CD4-positive, alpha-beta T cell (primary cell): ENCODE data around the gene EXD3. TPM values are rescaled to one million over a fixed set of nuclear protein-coding genes. Genes with fewer than 3 reads are reported as not detected.
"Not testable (repeated sequence)": the region's sequence is repeated elsewhere in the genome, so short reads cannot be mapped to it uniquely, and the experiment has no call there.

ENCODE experiments used
- ATAC-seq: fragments of 200-7000 bp; cut with Tn5 transposase; one replicate; pipeline ENCODE4 v1.10.0; 2022; ENCODE audit warnings: mild to moderate bottlenecking; ENCODE audit not compliant: poor library complexity
- CTCF ChIA-PET: fragments of 350-600 bp; sonication (Branson Sonifier 250); formaldehyde crosslinking; loops from one replicate; lab custom pipeline; 2021; ENCODE audit warnings: antibody characterized with exemption, inconsistent platforms; lab: Charles Lee
- POLR2A ChIA-PET: fragments of 350-600 bp; sonication (Branson Sonifier 250); formaldehyde crosslinking; loops from one replicate; lab custom pipeline; 2021; ENCODE audit warnings: antibody characterized with exemption, inconsistent platforms; lab: Charles Lee
- DNase-seq, 14 experiments: peaks; one replicate each; pipeline ENCODE4 v3.0.0-alpha.2; 2013 to 2020; ENCODE audit warnings: mixed read lengths in 2 of 14
- H3K27ac ChIP-seq, 2 donors: one replicate each; pipeline versions ENCODE4 v1.5.1 to v1.7.0; 2013; ENCODE audit warnings: low read length in 2 of 2, low read depth in 1 of 2, mild to moderate bottlenecking in 1 of 2
- H3K27me3 ChIP-seq, 2 experiments: 1 replicate in 1 of 2; 2 replicates in 1 of 2; pipeline versions ENCODE4 v1.6.1 to v1.7.0; 2013; ENCODE audit warnings: low read length in 2 of 2, control low read depth in 1 of 2, mild to moderate bottlenecking in 1 of 2, moderate library complexity in 1 of 2; ENCODE audit not compliant: insufficient read depth in 2 of 2, control insufficient read depth in 1 of 2
- H3K36me3 ChIP-seq: one replicate; pipeline ENCODE4 v1.6.1; 2013; ENCODE audit warnings: low read length, control low read depth; ENCODE audit not compliant: insufficient read depth
- H3K4me1 ChIP-seq: one replicate; pipeline ENCODE4 v1.6.1; 2013; ENCODE audit warnings: low read length, control low read depth; ENCODE audit not compliant: insufficient read depth
- H3K4me3 ChIP-seq: one replicate; pipeline ENCODE4 v1.5.1; 2013; ENCODE audit warnings: mild to moderate bottlenecking, low read length, moderate library complexity
- H3K9me3 ChIP-seq, 2 experiments: 1 replicate in 1 of 2; 2 replicates in 1 of 2; pipeline versions ENCODE4 v1.6.1 to v1.7.0; 2013; ENCODE audit warnings: low read length in 2 of 2, mild to moderate bottlenecking in 2 of 2, control low read depth in 1 of 2, moderate library complexity in 1 of 2; ENCODE audit not compliant: control insufficient read depth in 1 of 2, insufficient read depth in 1 of 2
- H3K27ac Mint-ChIP-seq: one replicate; pipeline ENCODE4 v1.8.0; 2020; ENCODE audit warnings: mixed read lengths
- H3K27me3 Mint-ChIP-seq: one replicate; pipeline ENCODE4 v1.8.0; 2021; ENCODE audit warnings: mixed read lengths
- H3K36me3 Mint-ChIP-seq: one replicate; pipeline ENCODE4 v1.8.0; 2021; ENCODE audit warnings: low read depth, mixed read lengths
- H3K4me1 Mint-ChIP-seq: one replicate; pipeline ENCODE4 v1.8.0; 2021; ENCODE audit warnings: low read depth, mixed read lengths
- H3K4me3 Mint-ChIP-seq: one replicate; pipeline ENCODE4 v1.8.0; 2020; ENCODE audit warnings: mild to moderate bottlenecking, mixed read lengths
- H3K9me3 Mint-ChIP-seq: one replicate; pipeline ENCODE4 v1.8.0; 2020; ENCODE audit warnings: mixed read lengths
- intact Hi-C, 2 experiments: fragments of 100-400 bp; cut with DNase I in 1 of 2; cut with micrococcal nuclease in 1 of 2; formaldehyde crosslinking; loops; one replicate each; pipeline versions ENCODE4 v1.15.1 to v1.9.0; 2023 to 2025; cut with DNase I, micrococcal nuclease
- total RNA-seq, 174 experiments: library from RNA in 2 of 174; stranded (reverse) in 2 of 174; gene quantifications; one replicate each; pipeline ENCODE4 v1.2.3 and lab custom pipeline; 2021 to 2026
- TF ChIP-seq, protein P1 (sequence below): fragments of 200-600 bp; IDR thresholded peaks from one replicate; pipeline ENCODE4 v1.8.0; 2022; ENCODE audit warnings: antibody characterized with exemption, mild to moderate bottlenecking

The EXD3 gene
- total RNA-seq, 2 experiments from 2014 or later: 14.9 to 16.9 TPM

DNA sequence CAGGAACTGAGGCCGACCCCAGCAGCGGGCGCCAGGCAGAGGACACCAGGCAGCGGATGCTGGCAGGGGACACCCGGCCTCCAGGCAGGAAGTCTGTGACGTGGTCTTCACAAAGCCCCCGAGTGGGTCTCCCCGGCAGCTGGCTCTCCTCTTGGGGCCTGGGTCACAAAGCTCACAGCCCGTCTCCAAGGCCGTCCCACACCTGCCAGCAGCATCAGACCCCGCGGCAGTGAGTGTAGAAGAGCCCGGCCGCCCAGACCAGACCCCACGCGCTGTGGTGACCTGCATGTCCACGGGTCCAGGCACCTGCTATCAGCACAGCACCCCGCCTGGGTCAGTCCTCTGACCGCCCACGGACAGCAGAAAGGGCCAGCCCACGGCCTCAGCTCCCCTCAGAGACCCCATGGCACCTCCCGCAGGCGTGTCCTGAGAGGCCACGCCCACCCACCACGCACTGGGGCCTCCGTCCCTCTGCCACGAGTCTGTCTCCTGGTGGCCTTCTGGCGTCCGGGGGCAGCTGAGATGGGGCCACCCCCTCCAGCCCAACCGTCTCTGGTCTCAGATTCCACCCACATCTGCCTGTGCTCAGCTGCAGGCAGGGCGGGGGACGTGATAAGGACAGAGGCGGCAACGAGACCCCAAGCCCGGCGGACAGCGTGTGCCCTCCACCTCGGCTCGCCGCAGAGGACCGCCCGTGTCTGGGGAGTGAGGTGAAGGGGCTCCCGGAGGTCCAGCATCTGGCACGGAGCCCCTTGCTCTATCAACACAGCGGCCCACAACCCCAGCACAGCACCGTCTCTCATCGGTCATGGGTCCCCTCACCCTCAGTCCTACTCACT, 34.2 kb downstream of the EXD3 start:
- ATAC-seq (no peak), DNase-seq (no peak)
- Mint-ChIP-seq H3K27me3 (no peaks in the 10 kb centered on the region), H3K27ac (peak overlapping the region; percentile 96), H3K36me3 (no peaks in the 10 kb centered on the region), H3K9me3 (no peaks in the 10 kb centered on the region), H3K4me1 (peaks cover 13% of the 10 kb centered on the region), H3K4me3 (no peak overlapping the region)
- Histone ChIP-seq H3K27me3 (no peaks in the 10 kb centered on the region), H3K9me3 (no peaks in the 10 kb centered on the region), H3K27ac (peak overlapping the region in 1 of 2 donors; percentile 69), H3K4me3 (no peak overlapping the region), H3K4me1 (peaks cover 22% of the 10 kb centered on the region), H3K36me3 (peaks cover 4% of the 10 kb centered on the region)
- intact Hi-C loops: no loop called here
- TF ChIP-seq, protein P1, sequence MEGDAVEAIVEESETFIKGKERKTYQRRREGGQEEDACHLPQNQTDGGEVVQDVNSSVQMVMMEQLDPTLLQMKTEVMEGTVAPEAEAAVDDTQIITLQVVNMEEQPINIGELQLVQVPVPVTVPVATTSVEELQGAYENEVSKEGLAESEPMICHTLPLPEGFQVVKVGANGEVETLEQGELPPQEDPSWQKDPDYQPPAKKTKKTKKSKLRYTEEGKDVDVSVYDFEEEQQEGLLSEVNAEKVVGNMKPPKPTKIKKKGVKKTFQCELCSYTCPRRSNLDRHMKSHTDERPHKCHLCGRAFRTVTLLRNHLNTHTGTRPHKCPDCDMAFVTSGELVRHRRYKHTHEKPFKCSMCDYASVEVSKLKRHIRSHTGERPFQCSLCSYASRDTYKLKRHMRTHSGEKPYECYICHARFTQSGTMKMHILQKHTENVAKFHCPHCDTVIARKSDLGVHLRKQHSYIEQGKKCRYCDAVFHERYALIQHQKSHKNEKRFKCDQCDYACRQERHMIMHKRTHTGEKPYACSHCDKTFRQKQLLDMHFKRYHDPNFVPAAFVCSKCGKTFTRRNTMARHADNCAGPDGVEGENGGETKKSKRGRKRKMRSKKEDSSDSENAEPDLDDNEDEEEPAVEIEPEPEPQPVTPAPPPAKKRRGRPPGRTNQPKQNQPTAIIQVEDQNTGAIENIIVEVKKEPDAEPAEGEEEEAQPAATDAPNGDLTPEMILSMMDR: no peak
- ChIA-PET CTCF (no interaction called here), POLR2A (interaction anchor here (1.1 to 1.8 kb wide), 2 partner anchors 25 to 34 kb away, joined by 4 to 18 read pairs; partner anchors contain the start of genes EXD3 and NOXA1)

DNA sequence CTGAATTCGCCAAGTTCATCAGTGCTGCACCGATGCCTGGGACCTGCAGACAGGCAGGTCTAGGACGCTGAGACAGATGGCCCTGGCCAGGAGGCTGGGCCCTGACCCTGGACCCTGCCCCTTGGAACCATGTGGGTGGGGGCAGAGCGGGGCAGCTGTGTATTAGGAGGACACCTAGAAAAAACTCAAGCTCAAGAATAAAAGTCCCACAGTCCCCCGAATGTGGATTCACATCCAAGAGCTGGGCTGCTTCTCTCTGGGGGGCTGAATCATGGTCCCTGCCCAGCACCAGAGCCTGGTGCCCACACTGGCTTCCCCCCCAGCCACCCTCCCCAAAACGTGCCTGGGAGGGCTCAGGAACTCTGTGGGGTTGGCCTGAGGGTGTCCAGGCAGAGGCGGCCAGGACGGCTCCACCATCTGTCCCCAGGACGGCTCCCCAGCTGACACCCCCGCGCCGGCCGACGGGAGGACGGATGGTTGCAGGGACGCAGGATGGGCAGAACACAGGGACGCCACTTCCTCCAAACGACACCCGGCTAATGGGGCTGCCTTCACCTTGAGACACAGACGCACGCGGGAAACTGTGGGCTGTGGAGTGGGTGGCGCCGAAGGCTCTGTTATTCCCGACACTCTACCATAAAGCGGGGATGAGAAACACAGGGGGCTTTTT, 34.9 kb downstream of the EXD3 start:
- H3K27ac Mint-ChIP-seq: peak overlapping the region; percentile 96
- H3K9me3 Mint-ChIP-seq: no peaks in the 10 kb centered on the region
- peak overlapping the region; percentile 54 for H3K4me3 Mint-ChIP-seq
- peaks cover 13% of the 10 kb centered on the region for H3K4me1 Mint-ChIP-seq
- intact Hi-C loops: no loop called here
- peaks cover 22% of the 10 kb centered on the region for H3K4me1 ChIP-seq
- H3K36me3 Mint-ChIP-seq: no peaks in the 10 kb centered on the region
- DNase-seq (no peak), ATAC-seq (peak; percentile 11)
- CTCF ChIA-PET: no interaction called here
- no peak overlapping the region for H3K4me3 ChIP-seq
- H3K36me3 ChIP-seq: peaks cover 4% of the 10 kb centered on the region
- H3K27me3 Mint-ChIP-seq: no peaks in the 10 kb centered on the region
- POLR2A ChIA-PET: interaction anchor here (0.5 to 1.8 kb wide), 12 partner anchors 18 to 241 kb away, joined by 3 to 18 read pairs (median 4); partner anchors contain the start of genes EXD3, NOXA1, NRARP and RNF208
- no peaks in the 10 kb centered on the region for H3K27me3 ChIP-seq
- H3K9me3 ChIP-seq: no peaks in the 10 kb centered on the region
- peak overlapping the region; percentile 55 to 69 for H3K27ac ChIP-seq
- TF ChIP-seq, protein P1: no peak

DNA sequence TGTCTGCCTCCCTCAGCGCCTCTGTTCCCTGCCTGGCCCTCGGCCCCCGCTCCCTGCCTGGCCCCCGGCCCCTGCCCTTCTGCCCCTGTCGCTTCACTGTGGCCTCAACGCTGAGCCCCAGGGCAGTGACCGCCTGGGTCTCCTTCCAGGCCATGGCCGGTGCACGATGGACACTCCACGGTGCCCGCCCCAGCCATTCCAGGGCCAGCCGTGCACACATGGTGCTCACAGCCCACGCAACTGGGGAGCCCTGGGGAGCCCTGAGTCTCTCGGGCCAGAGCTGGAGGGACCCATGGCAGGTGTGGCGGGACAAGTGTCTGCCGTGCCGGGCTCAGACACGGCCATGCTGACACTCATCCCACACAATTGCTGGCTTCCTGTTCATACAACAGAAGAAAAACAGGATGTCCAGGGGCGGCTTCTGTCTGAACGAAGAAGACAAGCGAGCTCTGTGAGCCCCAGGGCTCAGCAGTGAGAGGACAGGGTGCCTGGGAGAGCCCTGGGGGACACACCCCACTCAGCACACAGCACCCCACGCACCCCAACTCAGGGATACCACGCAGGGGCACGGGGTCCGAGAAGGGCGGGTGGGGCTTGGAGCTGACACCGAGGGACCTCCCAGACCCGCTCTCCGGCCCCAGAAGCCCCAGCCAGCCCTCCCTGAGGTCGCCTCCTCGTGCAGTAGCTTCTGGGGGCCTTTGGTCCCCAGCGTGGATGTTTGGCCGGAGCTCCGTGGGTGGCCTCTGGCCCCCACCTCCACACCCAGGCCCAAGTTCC, 35.7 kb downstream of the EXD3 start:
- peak overlapping the region; percentile 69 for H3K4me3 Mint-ChIP-seq
- H3K36me3 Mint-ChIP-seq: no peaks in the 10 kb centered on the region
- no peaks in the 10 kb centered on the region for H3K9me3 Mint-ChIP-seq
- Histone ChIP-seq H3K9me3 (no peaks in the 10 kb centered on the region), H3K36me3 (peaks cover 4% of the 10 kb centered on the region), H3K4me3 (peak overlapping the region; percentile 26), H3K4me1 (peaks cover 22% of the 10 kb centered on the region), H3K27me3 (no peaks in the 10 kb centered on the region), H3K27ac (peak overlapping the region; percentile 55 to 69)
- CTCF ChIA-PET: no interaction called here
- intact Hi-C loops: no loop called here
- ATAC-seq (peak; percentile 95), DNase-seq (peak in 13 of 14 experiments; percentile 23 to 77 (median 60))
- no peaks in the 10 kb centered on the region for H3K27me3 Mint-ChIP-seq
- TF ChIP-seq, protein P1: no peak
- peaks cover 13% of the 10 kb centered on the region for H3K4me1 Mint-ChIP-seq
- H3K27ac Mint-ChIP-seq: peak overlapping the region; percentile 96
- POLR2A ChIA-PET: interaction anchor here (0.5 to 1.8 kb wide), 12 partner anchors 19 to 241 kb away, joined by 3 to 18 read pairs (median 4); partner anchors contain the start of genes EXD3, NOXA1, NRARP and RNF208

DNA sequence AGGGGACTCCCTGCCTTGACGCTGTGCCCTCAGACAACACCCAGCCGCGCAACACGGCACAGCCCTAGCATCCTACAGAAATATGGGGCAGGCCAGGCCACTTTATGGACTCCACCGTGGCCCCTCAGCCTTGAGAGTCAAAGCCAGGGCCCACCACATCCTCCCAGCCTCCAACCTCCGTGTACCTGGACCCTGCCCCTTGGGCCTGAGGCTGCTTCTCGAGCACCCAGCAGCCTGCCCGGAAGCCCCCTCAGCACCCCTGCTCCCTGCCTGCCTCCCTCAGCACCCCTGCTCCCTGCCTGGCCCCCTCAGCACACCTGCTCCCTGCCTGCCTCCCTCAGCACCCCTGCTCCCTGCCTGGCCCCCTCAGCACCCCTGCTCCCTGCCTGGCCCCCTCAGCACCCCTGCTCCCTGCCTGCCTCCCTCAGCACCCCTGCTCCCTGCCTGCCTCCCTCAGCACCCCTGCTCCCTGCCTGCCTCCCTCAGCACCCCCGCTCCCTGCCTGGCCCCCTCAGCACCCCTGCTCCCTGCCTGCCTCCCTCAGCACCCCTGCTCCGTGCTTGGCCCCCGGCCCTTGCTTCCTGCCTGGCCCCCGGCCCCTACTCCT, 36.4 kb downstream of the EXD3 start:
- CTCF ChIA-PET, H3K36me3 ChIP-seq, H3K4me3 Mint-ChIP-seq, H3K36me3 Mint-ChIP-seq, H3K9me3 Mint-ChIP-seq, H3K9me3 ChIP-seq, H3K27me3 Mint-ChIP-seq, H3K4me3 ChIP-seq, intact Hi-C loops, H3K27me3 ChIP-seq: not testable (repeated sequence)
- ATAC-seq: peak; percentile 37
- Mint-ChIP-seq H3K27ac (peak overlapping the region; percentile 96), H3K4me1 (peaks cover 13% of the 10 kb centered on the region)
- POLR2A ChIA-PET: interaction anchor here (1.0 to 1.8 kb wide), 6 partner anchors 24 to 145 kb away, joined by 3 to 18 read pairs (median 5); partner anchors contain the start of genes EXD3, NOXA1, NRARP and TUBB4B
- peak in 3 of 14 experiments; percentile 30 to 56 (median 38) for DNase-seq
- H3K4me1 ChIP-seq: peaks cover 22% of the 10 kb centered on the region
- peak overlapping the region in 1 of 2 donors; percentile 35 for H3K27ac ChIP-seq
